ENCODE data around the gene SMG9.
"Not testable (repeated sequence)": the region's sequence is repeated elsewhere in the genome, so short reads cannot be mapped to it uniquely, and the experiment has no call there.

SMG9 gene

DNA sequence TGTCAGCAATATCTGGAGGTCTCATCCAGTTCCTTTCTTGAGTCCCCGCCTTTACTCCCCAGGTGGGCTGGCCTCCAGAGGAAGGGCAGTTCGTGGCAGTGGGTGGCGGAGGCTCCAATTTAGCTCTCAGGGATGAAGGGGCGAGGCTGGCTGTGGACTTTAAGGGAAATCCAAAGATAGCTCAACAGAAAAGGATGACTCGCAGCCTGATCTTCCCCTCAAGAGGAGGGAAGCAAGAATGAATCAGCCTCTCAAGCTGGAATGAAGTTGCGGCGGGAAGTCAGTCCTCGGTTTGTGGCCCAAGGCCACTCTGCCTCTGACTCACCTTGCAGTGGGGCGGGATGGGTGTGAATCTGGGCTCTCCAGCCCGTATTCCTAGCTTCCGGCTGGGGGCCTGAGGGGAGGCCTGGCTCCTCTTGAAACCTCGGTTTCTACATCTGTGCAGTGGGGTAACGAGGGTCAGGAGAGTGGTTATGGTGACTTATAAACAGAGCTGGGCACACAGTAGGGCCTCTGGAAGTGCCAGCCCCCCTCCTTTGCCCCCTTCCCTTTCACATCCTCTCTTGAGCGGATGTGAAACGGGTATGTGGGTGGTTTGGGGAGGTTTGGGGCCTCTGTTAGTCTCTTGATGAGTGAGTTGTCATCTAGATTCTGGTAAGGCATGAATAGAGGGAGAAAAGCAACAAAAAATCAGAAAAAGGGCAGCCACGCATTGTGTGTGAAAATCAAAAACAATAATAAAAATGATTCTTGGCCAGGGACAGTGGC lies 10.5 kb upstream of the SMG9 start:
- no peaks in the 10 kb centered on the region for H3K36me3 ChIP-seq
- H3K9me3 ChIP-seq (ENCODE audit: severe bottlenecking), result no peaks in the 10 kb centered on the region
- H3K27me3 ChIP-seq (ENCODE audit: insufficient read depth, low read depth, severe bottlenecking), result no peaks in the 10 kb centered on the region
- H3K27ac ChIP-seq, result no peak overlapping the region
- DNase-seq, result no peak
- TF ChIP-seq, protein P1, sequence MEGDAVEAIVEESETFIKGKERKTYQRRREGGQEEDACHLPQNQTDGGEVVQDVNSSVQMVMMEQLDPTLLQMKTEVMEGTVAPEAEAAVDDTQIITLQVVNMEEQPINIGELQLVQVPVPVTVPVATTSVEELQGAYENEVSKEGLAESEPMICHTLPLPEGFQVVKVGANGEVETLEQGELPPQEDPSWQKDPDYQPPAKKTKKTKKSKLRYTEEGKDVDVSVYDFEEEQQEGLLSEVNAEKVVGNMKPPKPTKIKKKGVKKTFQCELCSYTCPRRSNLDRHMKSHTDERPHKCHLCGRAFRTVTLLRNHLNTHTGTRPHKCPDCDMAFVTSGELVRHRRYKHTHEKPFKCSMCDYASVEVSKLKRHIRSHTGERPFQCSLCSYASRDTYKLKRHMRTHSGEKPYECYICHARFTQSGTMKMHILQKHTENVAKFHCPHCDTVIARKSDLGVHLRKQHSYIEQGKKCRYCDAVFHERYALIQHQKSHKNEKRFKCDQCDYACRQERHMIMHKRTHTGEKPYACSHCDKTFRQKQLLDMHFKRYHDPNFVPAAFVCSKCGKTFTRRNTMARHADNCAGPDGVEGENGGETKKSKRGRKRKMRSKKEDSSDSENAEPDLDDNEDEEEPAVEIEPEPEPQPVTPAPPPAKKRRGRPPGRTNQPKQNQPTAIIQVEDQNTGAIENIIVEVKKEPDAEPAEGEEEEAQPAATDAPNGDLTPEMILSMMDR (IDR thresholded peaks at IDR 0.05; ENCODE audit: low read depth, low read length), result no peak
- H3K4me3 ChIP-seq (ENCODE audit: low read depth, low read length), result no peak overlapping the region

DNA sequence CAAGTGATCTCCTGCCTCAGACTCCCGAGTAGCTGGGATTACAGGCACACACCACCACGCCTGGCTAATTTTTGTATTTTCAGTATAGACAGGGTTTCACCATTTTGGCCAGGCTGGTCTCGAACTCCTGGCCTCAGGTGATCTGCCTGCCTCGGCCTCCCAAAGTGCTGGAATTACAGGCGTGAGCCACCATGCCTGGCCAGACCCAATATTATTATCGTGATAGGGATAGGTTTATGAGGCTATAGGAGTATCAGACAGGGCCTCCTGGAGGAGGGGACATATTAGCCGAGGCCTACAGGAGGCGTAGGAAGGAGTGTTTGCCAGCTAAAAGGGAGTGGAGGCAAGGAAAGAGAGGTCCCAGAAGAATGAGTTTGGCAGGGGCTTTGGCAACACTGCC lies 9.9 kb upstream of the SMG9 start:
- DNase-seq; H3K9me3 ChIP-seq (ENCODE audit: severe bottlenecking); H3K27ac ChIP-seq; H3K4me3 ChIP-seq (ENCODE audit: low read depth, low read length); H3K36me3 ChIP-seq; H3K27me3 ChIP-seq (ENCODE audit: insufficient read depth, low read depth, severe bottlenecking): not testable (repeated sequence)

DNA sequence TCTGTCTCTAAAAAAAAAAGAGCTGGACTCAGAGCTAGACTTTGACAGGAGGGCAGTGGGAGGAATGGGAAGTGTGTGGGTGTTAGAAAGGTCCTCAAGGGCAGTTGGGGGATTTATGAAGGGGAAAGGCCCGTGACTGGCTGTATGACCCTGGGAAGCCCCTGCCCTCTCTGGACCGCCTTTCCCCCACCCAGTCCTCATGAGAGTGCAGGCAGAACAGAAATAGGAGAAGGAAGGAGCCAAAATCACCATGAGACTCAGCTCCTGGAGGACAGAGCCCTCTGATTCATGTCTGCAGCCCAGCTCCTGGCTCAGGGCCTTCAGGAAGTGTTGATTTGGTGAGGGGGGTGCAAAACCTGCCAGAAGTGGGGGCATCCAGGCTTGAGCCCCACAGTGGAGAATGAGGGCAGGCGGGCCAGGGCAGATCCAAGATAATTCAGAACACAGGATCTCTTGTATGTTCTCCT lies 8.7 kb upstream of the SMG9 start:
- H3K4me3 ChIP-seq (ENCODE audit: low read depth, low read length), result no peak overlapping the region
- H3K36me3 ChIP-seq, result no peaks in the 10 kb centered on the region
- H3K9me3 ChIP-seq (ENCODE audit: severe bottlenecking), result no peaks in the 10 kb centered on the region
- H3K27me3 ChIP-seq (ENCODE audit: insufficient read depth, low read depth, severe bottlenecking), result no peaks in the 10 kb centered on the region
- DNase-seq, result no peak
- TF ChIP-seq, protein P1 (IDR thresholded peaks at IDR 0.05; ENCODE audit: low read depth, low read length), result no peak
- no peak overlapping the region for H3K27ac ChIP-seq

DNA sequence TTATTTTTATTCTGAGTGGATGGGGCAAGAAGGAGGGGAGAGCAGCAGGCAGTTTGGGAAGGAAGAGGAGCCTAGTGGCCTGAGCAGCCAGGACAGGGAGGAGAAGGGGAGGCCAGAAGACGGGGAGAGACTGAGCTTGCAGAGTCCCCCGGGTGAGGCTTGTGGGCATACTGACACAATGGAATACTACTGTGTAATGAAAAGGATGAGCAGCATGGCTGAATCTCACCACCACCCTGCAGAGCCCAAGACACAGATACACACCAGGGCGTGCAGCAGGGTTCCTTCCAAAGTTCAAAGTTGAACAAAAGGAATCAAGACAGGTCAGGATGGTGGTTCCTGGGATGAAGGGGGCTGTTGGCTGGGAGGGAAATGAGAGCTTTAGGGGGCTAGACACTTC lies 8.1 kb upstream of the SMG9 start:
- no peak overlapping the region for H3K4me3 ChIP-seq (ENCODE audit: low read depth, low read length)
- H3K27ac ChIP-seq, result no peak overlapping the region
- no peak for DNase-seq
- no peaks in the 10 kb centered on the region for H3K36me3 ChIP-seq
- TF ChIP-seq, protein P1 (IDR thresholded peaks at IDR 0.05; ENCODE audit: low read depth, low read length), result no peak
- H3K27me3 ChIP-seq (ENCODE audit: insufficient read depth, low read depth, severe bottlenecking), result no peaks in the 10 kb centered on the region
- H3K9me3 ChIP-seq (ENCODE audit: severe bottlenecking), result no peaks in the 10 kb centered on the region

DNA sequence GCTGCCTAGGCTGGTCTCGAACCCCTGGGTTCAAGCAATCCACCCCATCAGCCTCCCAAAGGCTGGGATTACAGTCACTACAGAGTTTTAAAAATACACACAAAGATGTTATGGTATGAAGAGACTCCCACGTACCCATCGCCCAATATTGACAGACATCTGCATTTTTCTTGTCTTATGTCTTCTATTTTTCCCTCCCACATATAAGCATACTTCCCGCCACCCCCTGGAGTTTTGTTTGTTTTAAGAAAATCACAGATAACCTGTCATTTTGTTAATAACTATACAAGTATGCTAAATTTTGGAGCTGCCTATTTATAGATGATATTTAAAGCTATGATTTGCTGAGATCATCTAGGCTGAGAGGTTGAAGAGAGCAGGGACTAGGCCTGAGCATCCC lies 6.2 kb upstream of the SMG9 start:
- H3K36me3 ChIP-seq, result no peaks in the 10 kb centered on the region; the same call in 1 of the 2 replicates
- TF ChIP-seq, protein P1 (IDR thresholded peaks at IDR 0.05; ENCODE audit: low read depth, low read length), result no peak
- no peaks in the 10 kb centered on the region for H3K9me3 ChIP-seq (ENCODE audit: severe bottlenecking)
- no peaks in the 10 kb centered on the region for H3K27me3 ChIP-seq (ENCODE audit: insufficient read depth, low read depth, severe bottlenecking)
- no peak overlapping the region for H3K4me3 ChIP-seq (ENCODE audit: low read depth, low read length)
- DNase-seq, result no peak
- H3K27ac ChIP-seq, result no peak overlapping the region

DNA sequence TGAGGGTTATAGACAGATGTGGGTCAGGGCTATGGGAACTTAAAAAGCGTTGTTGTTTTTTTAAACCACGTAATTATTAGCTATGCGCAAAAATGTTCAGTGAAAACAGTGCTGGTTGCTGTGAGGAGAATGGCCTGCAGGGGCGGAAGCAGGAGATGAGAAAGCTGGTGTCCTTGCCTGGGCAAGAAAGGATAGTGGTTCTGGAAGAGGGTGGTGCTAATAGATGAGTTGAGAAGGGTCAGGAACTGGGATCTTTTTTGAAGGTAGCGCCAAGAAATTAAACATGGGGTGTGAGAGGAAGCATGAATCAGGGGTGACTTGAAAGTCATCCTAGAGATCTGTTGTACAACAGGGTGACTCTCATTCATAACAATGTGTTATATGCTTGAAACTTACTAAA lies 4.8 kb upstream of the SMG9 start:
- no peaks in the 10 kb centered on the region for H3K27me3 ChIP-seq (ENCODE audit: insufficient read depth, low read depth, severe bottlenecking)
- TF ChIP-seq, protein P1 (IDR thresholded peaks at IDR 0.05; ENCODE audit: low read depth, low read length), result 0 out of 2 replicates have a peak, but pooled peaks have one; percentile 2
- no peak for DNase-seq
- no peaks in the 10 kb centered on the region; the same call in 1 of the 2 replicates for H3K36me3 ChIP-seq
- H3K9me3 ChIP-seq (ENCODE audit: severe bottlenecking), result no peaks in the 10 kb centered on the region
- H3K27ac ChIP-seq, result no peak overlapping the region
- no peak overlapping the region for H3K4me3 ChIP-seq (ENCODE audit: low read depth, low read length)
